Measurements from ENCODE around the gene SLC7A6. TPM values are rescaled to one million over a fixed set of nuclear protein-coding genes. Genes with fewer than 3 reads are reported as not detected.
A peak's percentile ranks its signal among the peaks of the same experiment; 100 is the strongest.

The SLC7A6 gene
- total and polyA plus RNA-seq, 2 donors, result 14.0 to 16.9 TPM

DNA sequence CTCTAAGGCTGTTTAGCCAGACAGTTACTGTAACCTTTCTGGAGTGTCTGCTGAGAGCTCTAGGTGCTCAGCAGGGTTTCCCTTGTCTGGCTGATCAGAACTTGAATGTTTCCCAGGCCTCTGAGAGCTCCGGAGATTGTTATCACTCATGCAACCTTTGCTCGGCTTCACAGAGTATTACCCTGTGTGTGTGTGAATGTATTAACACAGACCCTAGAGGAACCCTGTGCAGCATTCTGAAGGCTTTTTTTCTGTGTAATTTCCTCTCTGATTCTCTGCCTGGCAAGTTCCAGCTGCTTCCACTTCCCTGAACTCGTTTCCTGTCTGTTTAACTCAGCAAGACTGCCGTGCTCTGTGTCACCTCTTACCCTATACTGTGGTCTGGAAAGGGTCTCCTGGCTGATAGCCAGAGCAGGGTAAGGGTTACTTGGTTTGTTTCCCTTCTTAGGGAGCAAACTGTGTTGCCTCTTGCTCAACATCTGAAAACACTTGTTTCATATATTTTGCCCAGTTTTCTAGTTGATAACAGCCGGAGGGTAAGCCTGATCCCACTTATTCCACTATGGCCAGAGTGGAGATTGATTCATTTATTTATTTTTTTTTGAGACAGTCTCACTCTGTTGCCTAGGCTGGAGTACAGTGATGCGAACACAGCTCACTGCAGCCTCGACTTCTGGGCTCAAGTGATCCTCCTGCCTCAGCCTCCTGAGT is 68.2 kb downstream of the SLC7A6 start:
- WGBS, result 52% methylated on average over 7 of the region's 7 CpGs
- H3K4me3 ChIP-seq (ENCODE audit: low read depth, low read length), result no peak overlapping the region
- no peaks in the 10 kb centered on the region for H3K36me3 ChIP-seq (ENCODE audit: insufficient read depth)
- DNase-seq (ENCODE audit: extremely low spot score), result peak; percentile 23
- peak overlapping the region; percentile 48 for H3K27ac ChIP-seq (ENCODE audit: low read depth)
- no peaks in the 10 kb centered on the region for H3K4me1 ChIP-seq (ENCODE audit: insufficient read depth)

DNA sequence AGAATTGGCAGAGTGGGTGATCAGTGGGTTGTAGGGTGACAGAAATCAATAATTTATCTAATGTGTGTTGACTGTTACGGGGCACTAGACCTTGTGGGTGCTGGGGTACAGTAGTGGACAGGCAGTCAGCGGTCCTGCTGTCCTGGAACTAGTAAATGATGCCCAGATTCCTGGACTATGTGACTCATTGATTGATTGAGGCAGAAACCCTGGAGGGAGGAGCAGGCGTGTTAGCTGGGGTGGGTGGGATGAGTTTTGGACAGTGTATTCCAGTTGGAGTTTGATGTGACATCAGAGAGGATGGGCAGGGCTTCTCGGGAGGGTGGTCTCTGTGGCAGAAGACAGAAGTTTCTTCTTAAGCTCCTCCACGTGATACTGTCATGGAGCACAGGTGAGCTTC is 70.8 kb downstream of the SLC7A6 start:
- H3K36me3 ChIP-seq (ENCODE audit: insufficient read depth), result peaks cover 4% of the 10 kb centered on the region
- no peak overlapping the region for H3K27ac ChIP-seq (ENCODE audit: low read depth)
- H3K4me3 ChIP-seq (ENCODE audit: low read depth, low read length), result no peak overlapping the region
- no peaks in the 10 kb centered on the region for H3K4me1 ChIP-seq (ENCODE audit: insufficient read depth)
- no peak for DNase-seq (ENCODE audit: extremely low spot score)
- WGBS, result 90% methylated on average over 5 of the region's 5 CpGs

DNA sequence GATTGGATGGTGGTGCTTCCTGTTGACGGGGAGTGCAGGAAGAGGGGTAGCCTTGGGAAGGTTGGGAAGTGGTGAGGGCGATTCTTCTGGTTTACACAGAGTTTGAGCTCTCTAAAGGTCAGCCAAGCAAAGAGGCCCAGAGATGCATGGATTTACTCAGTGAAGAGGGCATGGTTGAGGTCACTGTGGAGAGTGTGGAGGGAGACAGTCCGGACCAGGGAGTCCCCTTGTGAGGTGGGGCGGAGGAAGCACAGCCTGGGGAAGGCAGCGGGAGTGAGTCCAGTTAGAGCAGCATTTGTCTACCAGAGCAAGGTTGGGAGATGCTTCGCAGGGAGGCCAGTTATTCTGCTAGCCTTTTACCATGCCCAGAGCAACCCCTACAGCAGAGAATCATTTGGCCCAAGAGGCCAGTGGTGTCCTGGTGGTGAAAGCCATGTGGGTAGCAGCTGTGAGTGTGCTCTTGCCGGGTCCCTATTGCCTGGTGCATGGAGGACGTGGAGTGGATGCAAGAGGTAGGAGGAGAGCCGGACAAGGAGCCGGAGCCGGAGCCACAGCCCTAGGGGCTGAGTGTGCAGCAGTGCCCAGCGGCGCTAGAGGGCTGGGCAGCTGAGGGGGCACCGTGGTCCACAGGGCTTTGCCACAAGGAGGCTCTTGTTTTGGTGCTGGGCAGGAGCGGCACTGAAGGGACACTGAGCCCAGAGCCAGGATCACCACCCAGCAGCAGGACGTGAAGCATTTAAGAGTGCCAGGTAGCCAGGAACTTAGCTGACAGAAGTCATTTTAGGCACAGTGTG is 74.2 kb downstream of the SLC7A6 start:
- peaks cover 7% of the 10 kb centered on the region for H3K36me3 ChIP-seq (ENCODE audit: insufficient read depth)
- no peaks in the 10 kb centered on the region for H3K4me1 ChIP-seq (ENCODE audit: insufficient read depth)
- DNase-seq (ENCODE audit: extremely low spot score), result no peak
- no peak overlapping the region for H3K4me3 ChIP-seq (ENCODE audit: low read depth, low read length)
- H3K27ac ChIP-seq (ENCODE audit: low read depth), result no peak overlapping the region
- 96% methylated on average over 16 of the region's 16 CpGs for WGBS

DNA sequence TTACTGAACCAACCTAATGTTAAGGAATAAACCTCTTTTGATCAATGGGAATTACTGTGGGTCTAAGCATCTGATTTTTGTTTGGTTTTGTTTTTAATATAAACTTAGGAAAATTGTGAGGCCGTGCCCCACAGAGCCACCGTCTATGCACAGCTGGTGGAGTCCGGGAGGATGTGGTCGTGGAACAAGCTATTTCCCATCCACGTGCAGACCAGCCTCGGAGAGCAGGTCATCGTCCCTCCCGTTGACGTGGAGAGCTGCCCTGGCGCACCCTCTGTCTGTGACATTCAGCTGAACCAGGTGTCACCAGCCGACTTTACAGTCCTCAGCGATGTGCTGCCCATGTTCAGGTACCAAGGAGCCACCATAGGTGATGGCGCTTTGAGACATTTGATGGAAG is 74.9 kb downstream of the SLC7A6 start:
- peaks cover 7% of the 10 kb centered on the region for H3K36me3 ChIP-seq (ENCODE audit: insufficient read depth)
- DNase-seq (ENCODE audit: extremely low spot score), result no peak
- WGBS, result 94% methylated on average over 13 of the region's 13 CpGs
- H3K4me1 ChIP-seq (ENCODE audit: insufficient read depth), result no peaks in the 10 kb centered on the region
- H3K4me3 ChIP-seq (ENCODE audit: low read depth, low read length), result no peak overlapping the region
- H3K27ac ChIP-seq (ENCODE audit: low read depth), result no peak overlapping the region

DNA sequence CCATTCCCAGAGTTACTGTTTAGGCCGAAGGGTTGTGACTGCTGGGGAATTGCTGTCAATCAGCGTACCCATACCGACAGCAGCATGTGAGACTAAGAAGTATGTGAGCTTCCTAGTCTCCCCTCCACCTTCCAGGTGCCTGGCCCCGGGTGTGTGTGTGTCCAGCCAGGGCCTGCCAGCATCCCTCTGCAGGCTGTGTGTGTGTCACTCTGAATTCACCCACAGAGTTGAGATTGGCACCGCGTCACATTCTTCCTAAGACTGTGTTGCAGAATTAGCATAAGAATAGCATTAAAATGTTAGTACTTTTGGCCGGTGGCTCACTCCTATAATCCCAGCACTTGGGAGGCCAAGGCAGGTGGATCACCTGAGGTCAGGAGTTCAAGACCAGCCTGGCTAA is 78.3 kb downstream of the SLC7A6 start:
- Histone ChIP-seq H3K27ac (ENCODE audit: low read depth) (no peak overlapping the region), H3K36me3 (ENCODE audit: insufficient read depth) (peaks cover 10% of the 10 kb centered on the region), H3K4me3 (ENCODE audit: low read depth, low read length) (no peak overlapping the region), H3K4me1 (ENCODE audit: insufficient read depth) (no peaks in the 10 kb centered on the region)
- no peak for DNase-seq (ENCODE audit: extremely low spot score)
- WGBS, result 89% methylated on average over 7 of the region's 7 CpGs

DNA sequence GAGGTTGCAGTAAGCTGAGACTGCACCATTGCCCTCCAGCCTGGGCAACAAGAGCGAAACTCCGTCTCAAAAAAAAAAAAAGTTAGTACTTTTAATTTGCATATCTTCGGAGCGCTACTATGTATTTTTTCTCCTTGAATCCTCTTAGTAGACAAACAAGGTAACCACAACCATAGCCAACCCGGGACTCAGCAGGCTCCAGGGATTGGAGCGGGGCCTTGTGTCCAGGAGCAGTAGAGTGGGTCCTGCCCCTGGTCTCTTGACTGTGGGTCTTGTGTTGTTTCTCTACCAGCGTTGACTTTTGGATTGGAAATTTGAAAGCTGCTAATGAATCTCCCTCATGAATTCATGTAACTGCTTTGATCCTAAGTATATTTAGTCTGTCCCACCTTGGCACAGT is 78.8 kb downstream of the SLC7A6 start:
- 95% methylated on average over 7 of the region's 7 CpGs for WGBS
- Histone ChIP-seq H3K36me3 (ENCODE audit: insufficient read depth) (peaks cover 8% of the 10 kb centered on the region), H3K4me1 (ENCODE audit: insufficient read depth) (no peaks in the 10 kb centered on the region), H3K27ac (ENCODE audit: low read depth) (no peak overlapping the region), H3K4me3 (ENCODE audit: low read depth, low read length) (no peak overlapping the region)
- no peak for DNase-seq (ENCODE audit: extremely low spot score)

DNA sequence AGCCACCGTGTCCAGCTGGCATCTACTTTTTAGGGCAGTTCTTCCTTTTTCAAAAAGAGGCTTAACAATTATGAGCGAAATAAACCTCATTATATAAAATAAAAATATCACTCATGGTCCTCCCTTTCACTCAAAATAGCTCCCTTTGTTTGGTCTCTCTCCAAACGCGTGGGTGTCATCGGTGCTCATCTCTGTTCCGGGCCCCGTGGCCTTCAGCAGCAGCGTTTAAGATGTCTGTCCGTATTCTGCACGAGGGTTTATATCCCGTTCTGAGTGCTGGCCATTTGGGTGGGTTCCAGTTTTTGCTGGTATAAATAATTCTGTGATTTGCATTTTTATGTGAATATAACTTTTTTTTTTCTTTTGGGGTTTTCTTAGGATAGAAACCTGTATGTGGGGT is 79.9 kb downstream of the SLC7A6 start:
- no peak for DNase-seq (ENCODE audit: extremely low spot score)
- 77% methylated on average over 11 of the region's 11 CpGs for WGBS
- no peaks in the 10 kb centered on the region for H3K4me1 ChIP-seq (ENCODE audit: insufficient read depth)

DNA sequence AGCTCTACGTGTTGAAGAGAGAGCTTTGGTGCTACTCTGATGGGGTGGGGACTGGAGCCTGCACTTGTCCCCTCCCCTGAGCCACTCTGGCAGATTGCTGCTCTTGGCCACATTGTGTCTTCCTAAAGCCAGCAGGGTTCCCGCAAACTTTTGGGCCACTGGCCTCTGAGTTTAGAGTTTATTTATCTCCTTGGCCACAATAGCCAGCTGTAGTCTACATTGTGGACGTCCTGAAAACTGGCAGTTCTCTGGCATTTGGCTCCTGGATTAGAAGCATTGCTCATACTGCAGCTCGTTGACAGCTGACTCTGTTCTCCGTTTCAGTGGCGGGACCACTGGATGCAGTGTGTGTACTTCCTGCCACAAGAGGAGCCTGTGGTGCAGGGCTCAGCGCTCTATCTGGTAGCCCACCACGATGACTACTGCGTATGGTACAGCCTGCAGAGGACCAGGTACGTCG is 81.1 kb downstream of the SLC7A6 start:
- WGBS, result 73% methylated on average over 11 of the region's 11 CpGs
- no peak for DNase-seq (ENCODE audit: extremely low spot score)
- Histone ChIP-seq H3K4me1 (ENCODE audit: insufficient read depth) (no peaks in the 10 kb centered on the region), H3K36me3 (ENCODE audit: insufficient read depth) (peaks cover 8% of the 10 kb centered on the region), H3K4me3 (ENCODE audit: low read depth, low read length) (no peak overlapping the region), H3K27ac (ENCODE audit: low read depth) (no peak overlapping the region)

More for the DNA sequence above, 79.9 kb downstream of the SLC7A6 start:
- Histone ChIP-seq H3K27ac (ENCODE audit: low read depth) (no peak overlapping the region), H3K4me3 (ENCODE audit: low read depth, low read length) (no peak overlapping the region), H3K36me3 (ENCODE audit: insufficient read depth) (peaks cover 9% of the 10 kb centered on the region)

DNA sequence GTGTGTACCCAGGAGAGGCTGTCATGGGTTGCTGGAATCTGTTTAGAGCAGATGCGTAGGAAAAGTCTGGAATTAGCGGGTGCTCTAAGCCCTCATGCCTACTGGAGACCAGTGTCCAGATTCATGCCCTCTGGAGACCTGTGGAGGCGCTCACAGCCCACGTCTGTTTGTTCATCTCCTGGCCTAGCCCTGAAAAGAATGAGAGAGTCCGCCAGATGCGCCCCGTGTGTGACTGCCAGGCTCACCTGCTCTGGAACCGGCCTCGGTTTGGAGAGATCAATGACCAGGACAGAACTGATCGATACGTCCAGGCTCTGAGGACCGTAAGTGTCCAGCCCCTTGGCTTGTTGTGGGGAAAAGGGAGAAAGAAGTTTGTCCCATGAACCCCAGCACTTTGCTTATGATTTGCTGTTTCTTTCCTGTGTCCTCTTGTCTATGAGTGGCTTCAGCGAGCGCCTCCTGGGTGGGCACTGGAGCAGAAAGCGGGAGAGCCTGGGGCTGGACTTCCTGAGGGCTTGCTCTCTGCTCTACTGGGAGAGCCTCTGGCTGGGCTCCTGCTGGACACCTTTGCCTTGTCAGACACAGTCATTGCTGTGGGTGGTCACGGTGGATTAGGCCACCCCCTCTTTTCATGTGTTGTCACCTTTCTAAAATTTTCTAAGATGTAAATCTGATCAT is 81.8 kb downstream of the SLC7A6 start:
- Histone ChIP-seq H3K36me3 (ENCODE audit: insufficient read depth) (peaks cover 8% of the 10 kb centered on the region), H3K4me3 (ENCODE audit: low read depth, low read length) (no peak overlapping the region), H3K4me1 (ENCODE audit: insufficient read depth) (no peaks in the 10 kb centered on the region), H3K27ac (ENCODE audit: low read depth) (no peak overlapping the region)
- WGBS, result 95% methylated on average over 16 of the region's 16 CpGs
- no peak for DNase-seq (ENCODE audit: extremely low spot score)

DNA sequence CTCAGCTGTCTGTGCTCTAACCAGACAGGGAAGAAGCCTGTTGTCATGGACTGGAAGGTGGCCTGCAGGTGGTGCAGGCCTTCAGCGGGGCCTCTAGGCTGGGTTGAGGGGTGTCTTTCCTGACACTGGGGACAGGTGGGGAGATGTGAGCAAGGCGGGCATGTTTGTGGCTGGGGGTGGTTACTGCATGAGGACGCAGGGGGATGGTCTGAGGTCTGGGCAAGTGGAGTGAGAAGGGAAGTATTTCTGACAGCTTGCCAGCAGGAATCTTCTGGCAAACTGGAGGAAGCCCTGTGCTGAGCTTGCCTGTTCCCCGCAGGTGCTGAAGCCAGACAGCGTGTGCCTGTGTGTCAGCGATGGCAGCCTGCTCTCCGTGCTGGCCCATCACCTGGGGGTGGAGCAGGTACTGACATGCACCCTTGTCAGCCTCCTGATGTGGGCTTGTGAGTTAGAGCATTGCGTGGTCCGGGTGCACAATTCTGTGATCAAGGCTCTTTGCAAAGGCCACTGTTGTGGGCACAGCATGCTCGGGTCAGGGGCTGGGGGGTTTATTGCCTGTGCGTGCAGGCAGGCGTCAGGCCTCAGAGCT is 82.7 kb downstream of the SLC7A6 start:
- WGBS, result 88% methylated on average over 12 of the region's 12 CpGs
- Histone ChIP-seq H3K4me1 (ENCODE audit: insufficient read depth) (no peaks in the 10 kb centered on the region), H3K36me3 (ENCODE audit: insufficient read depth) (peaks cover 8% of the 10 kb centered on the region), H3K4me3 (ENCODE audit: low read depth, low read length) (no peak overlapping the region), H3K27ac (ENCODE audit: low read depth) (no peak overlapping the region)
- DNase-seq (ENCODE audit: extremely low spot score), result no peak

DNA sequence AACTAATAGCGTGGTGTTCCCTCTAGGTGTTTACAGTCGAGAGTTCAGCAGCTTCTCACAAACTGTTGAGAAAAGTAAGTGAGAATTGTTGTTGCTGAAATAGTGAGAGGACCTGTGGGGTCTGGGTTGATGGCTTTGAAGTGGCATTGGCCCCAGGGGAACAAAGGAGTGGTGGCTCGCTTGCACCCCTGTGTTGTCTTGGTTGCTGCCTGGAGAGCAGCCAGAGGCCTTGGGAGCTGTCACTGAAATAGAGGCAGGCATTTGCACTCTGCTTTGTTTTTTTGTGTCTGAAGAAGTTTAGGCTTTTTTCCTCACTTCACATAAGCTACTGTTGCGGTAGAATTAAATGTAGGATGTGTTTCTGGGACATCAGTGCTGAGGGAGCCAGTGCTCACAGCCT is 83.3 kb downstream of the SLC7A6 start:
- H3K27ac ChIP-seq (ENCODE audit: low read depth), result no peak overlapping the region
- 84% methylated on average over 4 of the region's 4 CpGs for WGBS
- no peak for DNase-seq (ENCODE audit: extremely low spot score)
- no peak overlapping the region for H3K4me3 ChIP-seq (ENCODE audit: low read depth, low read length)
- H3K4me1 ChIP-seq (ENCODE audit: insufficient read depth), result no peaks in the 10 kb centered on the region
- H3K36me3 ChIP-seq (ENCODE audit: insufficient read depth), result peaks cover 5% of the 10 kb centered on the region

DNA sequence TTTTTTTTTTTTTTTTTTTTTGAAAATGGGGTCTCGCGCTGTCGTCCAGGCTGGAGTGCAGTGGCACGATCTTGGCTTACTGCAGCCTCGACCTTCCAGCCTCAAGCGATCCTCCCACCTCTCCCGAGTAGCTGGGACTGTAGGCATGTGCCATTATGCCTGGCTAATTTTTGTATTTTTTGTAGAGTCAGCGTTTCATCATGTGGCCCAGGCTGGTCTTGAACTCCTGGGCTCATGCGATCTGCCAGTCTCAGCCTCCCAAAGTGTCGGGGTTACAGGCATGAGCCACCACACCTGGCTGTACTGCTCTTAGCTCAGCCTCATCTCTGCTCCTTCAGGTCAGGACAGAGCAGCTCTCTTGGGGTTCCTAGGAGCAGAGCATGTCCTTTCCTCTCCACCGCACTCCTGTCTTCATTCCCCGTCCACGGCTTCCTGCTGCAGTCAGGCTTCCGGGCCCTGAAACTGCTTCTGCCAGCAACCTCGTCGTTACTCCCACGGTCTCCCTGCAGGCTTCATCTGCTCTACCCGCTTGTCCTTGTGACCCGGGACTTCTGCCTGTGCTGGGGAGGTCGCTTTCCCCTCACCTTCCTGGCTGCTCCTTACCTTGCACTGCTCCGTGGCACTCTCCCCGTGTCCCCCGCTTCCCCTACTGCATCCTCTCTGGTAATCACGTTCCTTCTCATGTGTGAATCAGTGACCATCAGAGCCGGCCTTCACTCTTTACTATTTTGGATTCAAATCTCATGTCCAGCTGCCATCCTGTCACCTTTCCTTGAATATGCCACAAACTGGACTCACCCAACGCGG is 84.5 kb downstream of the SLC7A6 start:
- Histone ChIP-seq H3K4me3 (ENCODE audit: low read depth, low read length) (no peak overlapping the region), H3K4me1 (ENCODE audit: insufficient read depth) (no peaks in the 10 kb centered on the region), H3K27ac (ENCODE audit: low read depth) (no peak overlapping the region), H3K36me3 (ENCODE audit: insufficient read depth) (peaks cover 8% of the 10 kb centered on the region)
- 93% methylated on average over 27 of the region's 27 CpGs for WGBS
- no peak for DNase-seq (ENCODE audit: extremely low spot score)

Measured in urinary bladder (tissue), 4 donors.